Natural killer cell treated with Interleukin-12 subunit alpha and Interleukin-12 subunit beta and Interleukin-15 and Interleukin-18, amount 100 ng/mL, for 72 hours (primary cell): ENCODE measurements around the gene TMEM89. TPM values are rescaled to one million over a fixed set of nuclear protein-coding genes. Genes with fewer than 3 reads are reported as not detected.

ENCODE experiments used
- ATAC-seq, 2 donors: fragments of 150-1000 bp; cut with Tn5 transposase in 1 of 2; sonication (Bioruptor Pico), chemical (Tn5 transposase) in 1 of 2; 2 replicates each; pipeline ENCODE4 v1.10.0; 2021
- DNase-seq: peaks from one replicate; pipeline ENCODE4 v3.0.0; 2022; ENCODE audit warnings: low spot score
- H3K27ac Mint-ChIP-seq, 2 donors: 1 replicate in 1 of 2; 2 replicates in 1 of 2; pipeline ENCODE4 v1.8.0; 2022; ENCODE audit warnings: mixed read lengths in 2 of 2, mild to moderate bottlenecking in 1 of 2, moderate library complexity in 1 of 2
- H3K27me3 Mint-ChIP-seq, 2 donors: 1 replicate in 1 of 2; 2 replicates in 1 of 2; pipeline ENCODE4 v1.8.0; 2022; ENCODE audit warnings: mixed read lengths in 2 of 2
- H3K36me3 Mint-ChIP-seq: one replicate; pipeline ENCODE4 v1.8.0; 2022; ENCODE audit warnings: mixed read lengths
- H3K4me1 Mint-ChIP-seq, 2 donors: 1 replicate in 1 of 2; 2 replicates in 1 of 2; pipeline ENCODE4 v1.8.0; 2022; ENCODE audit warnings: low read depth in 2 of 2, mixed read lengths in 2 of 2, mild to moderate bottlenecking in 1 of 2
- H3K4me3 Mint-ChIP-seq: one replicate; pipeline ENCODE4 v1.8.0; 2022; ENCODE audit warnings: mixed read lengths
- H3K9me3 Mint-ChIP-seq: 2 replicates; pipeline ENCODE4 v1.8.0; 2022; ENCODE audit warnings: mixed read lengths
- total RNA-seq, 2 donors: library from RNA; stranded (reverse); gene quantifications; one replicate each; pipeline ENCODE4 v1.2.3, GENCODE V29; 2022

Gene TMEM89
- total RNA-seq = not detected

DNA sequence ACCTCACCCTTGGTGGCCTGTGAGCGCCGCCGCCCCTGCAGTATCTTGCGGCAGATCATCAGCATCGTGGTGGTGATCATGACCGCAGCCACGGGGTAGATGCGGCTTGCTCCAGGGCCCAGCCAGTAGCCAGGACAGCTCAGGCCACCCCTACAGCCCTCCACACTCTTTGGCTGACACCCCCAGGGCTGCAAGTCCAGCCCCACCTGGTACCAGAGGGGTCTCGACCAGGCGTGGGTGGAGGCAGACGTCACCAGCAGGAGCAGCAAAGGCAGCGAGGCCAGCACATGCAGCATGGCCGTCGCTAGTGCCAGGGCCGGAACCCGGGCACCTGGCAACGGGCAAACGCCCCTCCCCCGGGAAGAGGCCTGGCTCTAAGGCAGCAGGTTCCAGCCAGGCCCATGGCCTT, at the start of gene TMEM89:
Gene TMEM89 (minus strand): TSS at position 309 of the 409 bp plus-strand sequence. CDS start 13 bp downstream, at position 296.
- peaks cover 5% of the 10 kb centered on the region for H3K36me3 Mint-ChIP-seq
- no peaks in the 10 kb centered on the region for H3K4me1 Mint-ChIP-seq
- DNase-seq = peak; percentile 29
- H3K27ac Mint-ChIP-seq = no peak within 1 kb of the TSS
- H3K4me3 Mint-ChIP-seq = no peak within 1 kb of the TSS
- H3K27me3 Mint-ChIP-seq = no peaks in the 10 kb centered on the region
- H3K9me3 Mint-ChIP-seq = no peaks in the 10 kb centered on the region
- ATAC-seq = peak; percentile 11 to 26

GRCh38 chr3:48664929-48665328, 43.4 kb upstream of the TMEM89 start:
- Mint-ChIP-seq H3K27ac (no peak overlapping the region), H3K4me1 (peaks cover 10 to 16% of the 10 kb centered on the region in 2 donors), H3K36me3 (no peaks in the 10 kb centered on the region), H3K27me3 (peaks cover 0 to 5% of the 10 kb centered on the region in 2 donors), H3K9me3 (no peaks in the 10 kb centered on the region), H3K4me3 (no peak overlapping the region)
- ATAC-seq (no peak), DNase-seq (no peak)

DNA sequence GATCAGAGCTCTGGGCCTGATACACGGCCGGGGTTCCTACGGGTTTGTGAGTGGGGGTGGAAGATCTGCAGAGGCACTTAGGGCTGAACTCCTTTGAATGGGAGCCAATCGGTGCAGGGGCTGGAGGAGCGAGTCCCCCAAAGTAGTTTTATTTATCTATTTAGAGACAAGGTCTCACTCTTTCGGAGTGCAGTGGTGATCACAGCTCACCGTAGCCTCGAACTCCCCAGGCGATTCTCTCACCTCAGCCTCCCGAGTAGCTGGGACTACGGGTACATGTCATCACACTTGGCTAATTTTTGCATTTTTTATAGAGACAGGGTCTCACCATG, 42.7 kb upstream of the TMEM89 start:
- Mint-ChIP-seq H3K4me3 (peak overlapping the region; percentile 92), H3K9me3 (no peaks in the 10 kb centered on the region), H3K27me3 (peaks cover 0 to 5% of the 10 kb centered on the region in 2 donors), H3K4me1 (peaks cover 10 to 16% of the 10 kb centered on the region in 2 donors), H3K27ac (no peak overlapping the region), H3K36me3 (no peaks in the 10 kb centered on the region)
- ATAC-seq = no peak
- no peak for DNase-seq

DNA sequence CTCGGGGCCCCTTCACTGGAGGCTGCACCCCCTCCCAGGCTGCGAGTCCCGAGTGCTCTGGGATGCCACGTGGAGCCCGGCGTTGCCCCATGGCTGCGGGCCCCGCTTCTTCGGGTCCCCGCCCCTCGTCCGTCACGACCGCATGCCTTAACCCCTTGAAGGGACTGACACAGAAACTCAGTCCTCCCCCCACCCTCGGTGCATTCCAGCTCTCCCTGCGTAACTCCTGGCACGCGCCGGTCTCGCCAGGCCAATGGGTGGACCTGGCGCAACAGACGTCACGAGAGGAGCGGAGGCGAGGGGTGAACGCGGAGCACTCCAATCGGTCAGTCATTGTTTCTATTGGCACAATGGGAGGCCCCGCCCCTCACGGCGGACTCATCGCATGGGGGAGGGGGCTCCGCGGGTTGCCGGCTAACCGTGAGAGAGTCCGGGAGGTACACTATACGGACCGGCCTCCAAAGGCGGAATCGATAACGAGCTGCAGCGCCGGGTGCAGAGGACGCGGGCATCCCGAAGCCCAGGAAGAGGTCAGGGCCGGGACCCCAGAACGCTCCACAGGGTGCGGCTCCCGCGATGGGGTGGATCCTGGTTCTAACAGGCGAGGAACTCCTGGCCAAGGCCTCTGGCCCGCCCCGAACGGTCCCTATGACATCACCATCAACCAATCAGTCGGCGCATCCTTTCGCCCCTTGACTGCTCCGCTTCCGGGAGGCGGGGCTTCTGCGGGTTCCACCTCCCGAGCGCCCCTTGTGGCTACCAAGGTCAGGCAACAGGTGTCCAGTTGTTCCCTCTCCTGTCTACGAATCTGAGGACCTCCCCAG, 42.1 kb upstream of the TMEM89 start:
- peak; percentile 93 to 95 for ATAC-seq
- Mint-ChIP-seq H3K27me3 (peaks cover 0 to 7% of the 10 kb centered on the region in 2 donors), H3K36me3 (no peaks in the 10 kb centered on the region), H3K4me1 (peaks cover 10 to 16% of the 10 kb centered on the region in 2 donors), H3K9me3 (no peaks in the 10 kb centered on the region), H3K27ac (peak overlapping the region; percentile 79 to 87), H3K4me3 (peak overlapping the region; percentile 92)
- peak; percentile 93 for DNase-seq

DNA sequence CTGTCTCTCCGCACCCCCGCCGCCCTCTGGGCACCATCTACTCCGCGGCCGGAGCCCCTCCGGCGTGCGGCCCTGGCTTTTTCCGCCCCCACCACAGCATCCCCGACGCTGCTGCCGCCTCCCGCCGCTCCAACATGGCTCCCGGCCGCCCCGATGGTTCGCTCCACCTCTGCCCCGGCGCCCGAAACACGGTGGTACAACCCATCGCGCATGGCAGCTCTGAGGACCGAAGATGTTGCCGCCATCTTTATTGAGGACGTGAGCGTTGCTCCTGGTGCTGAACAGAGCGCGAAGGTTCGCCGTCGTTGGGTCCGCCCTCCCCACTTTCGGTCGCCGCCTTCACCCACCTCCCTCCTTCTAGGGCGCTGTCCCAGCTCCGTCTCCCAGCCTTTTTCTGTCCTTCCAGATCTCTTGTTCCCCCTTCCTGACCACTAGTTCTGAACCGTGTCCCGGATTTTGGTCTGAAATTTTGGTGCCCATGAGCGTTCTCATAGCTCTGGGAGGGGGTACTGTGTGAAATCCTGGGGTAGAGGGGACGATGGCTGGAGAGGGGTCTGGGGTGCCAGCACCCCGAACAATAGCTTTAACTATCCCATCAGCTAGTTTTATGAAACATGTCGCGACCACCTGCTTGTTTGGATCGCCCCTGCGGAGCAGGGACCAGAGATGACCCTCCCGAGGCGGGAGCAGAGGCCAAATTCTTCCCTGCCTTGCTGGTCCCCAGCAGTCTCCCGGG, 41.4 kb upstream of the TMEM89 start, which contains the start of gene CELSR3:
Gene CELSR3 (minus strand): TSS at position 134 of the 736 bp plus-strand sequence. CDS start 252 bp downstream, outside the sequence.
- Mint-ChIP-seq H3K9me3 (no peaks in the 10 kb centered on the region), H3K4me1 (peaks cover 10 to 16% of the 10 kb centered on the region in 2 donors), H3K27ac (peak within 1 kb of the TSS; percentile 79 to 87), H3K36me3 (no peaks in the 10 kb centered on the region), H3K4me3 (peak within 1 kb of the TSS; percentile 92), H3K27me3 (peaks cover 0 to 8% of the 10 kb centered on the region in 2 donors)
- peak; percentile 29 to 35 for ATAC-seq
- DNase-seq = no peak

- Mint-ChIP-seq H3K4me3 (peak overlapping the region; percentile 41), H3K27me3 (peaks cover 0 to 8% of the 10 kb centered on the region in 2 donors), H3K4me1 (peaks cover 16% of the 10 kb centered on the region in 2 donors), H3K27ac (peak overlapping the region in 1 of 2 donors; percentile 44), H3K36me3 (no peaks in the 10 kb centered on the region), H3K9me3 (no peaks in the 10 kb centered on the region)
- DNase-seq (no peak), ATAC-seq (no peak)
These were observed 40.7 kb upstream of the TMEM89 start for GRCh38 chr3:48662145-48662752.

GRCh38 chr3:48661501-48662144, 40.1 kb upstream of the TMEM89 start:
- Mint-ChIP-seq H3K9me3 (no peaks in the 10 kb centered on the region), H3K27ac (peak overlapping the region in 1 of 2 donors; percentile 44), H3K27me3 (peaks cover 0 to 8% of the 10 kb centered on the region in 2 donors), H3K4me3 (peak overlapping the region; percentile 41), H3K4me1 (peaks cover 16 to 21% of the 10 kb centered on the region in 2 donors), H3K36me3 (no peaks in the 10 kb centered on the region)
- ATAC-seq (peak; percentile 26 to 60), DNase-seq (peak; percentile 83)

DNA sequence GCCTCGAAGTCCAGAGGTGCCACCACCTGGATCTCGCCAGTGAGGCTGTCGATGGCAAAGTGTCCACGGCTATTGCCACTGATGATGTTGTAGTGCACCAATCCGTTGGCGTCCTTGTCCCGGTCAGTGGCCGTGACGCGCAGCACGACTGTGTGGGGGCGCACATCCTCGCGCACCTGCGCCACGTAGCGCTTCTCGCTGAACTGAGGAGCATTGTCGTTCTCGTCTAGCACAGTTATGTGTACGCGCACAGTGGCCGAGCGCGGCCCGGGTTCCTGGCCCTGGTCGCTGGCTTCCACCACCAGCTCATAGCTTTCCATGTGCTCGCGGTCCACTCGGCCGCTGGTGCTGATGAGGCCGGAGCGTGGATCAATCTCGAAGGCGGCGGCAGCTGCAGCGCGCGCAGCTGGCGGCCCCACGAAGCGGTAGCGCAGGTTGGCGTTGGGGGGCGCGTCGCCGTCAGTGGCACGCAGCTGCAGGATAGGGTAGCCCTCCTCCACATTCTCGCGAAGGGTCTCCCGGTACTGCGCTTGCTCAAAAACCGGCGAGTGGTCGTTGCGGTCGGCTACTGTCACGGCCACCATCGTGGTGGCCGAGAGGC, 39.3 kb upstream of the TMEM89 start:
- Mint-ChIP-seq H3K27ac (peak overlapping the region in 1 of 2 donors; percentile 44), H3K4me1 (peaks cover 16 to 23% of the 10 kb centered on the region in 2 donors), H3K4me3 (no peak overlapping the region), H3K9me3 (no peaks in the 10 kb centered on the region), H3K36me3 (no peaks in the 10 kb centered on the region), H3K27me3 (peaks cover 0 to 8% of the 10 kb centered on the region in 2 donors)
- ATAC-seq (no peak), DNase-seq (no peak)

GRCh38 chr3:48656841-48657281, 35.3 kb upstream of the TMEM89 start:
- peak overlapping the region; percentile 71 for H3K4me3 Mint-ChIP-seq
- ATAC-seq (peak in 1 of 2 donors; percentile 10), DNase-seq (no peak)
- H3K27me3 Mint-ChIP-seq = peaks cover 0 to 3% of the 10 kb centered on the region in 2 donors
- H3K9me3 Mint-ChIP-seq = no peaks in the 10 kb centered on the region
- no peaks in the 10 kb centered on the region for H3K36me3 Mint-ChIP-seq
- peaks cover 10 to 21% of the 10 kb centered on the region in 2 donors for H3K4me1 Mint-ChIP-seq
- peak overlapping the region in 1 of 2 donors; percentile 47 for H3K27ac Mint-ChIP-seq

- Mint-ChIP-seq H3K27me3 (peaks cover 0 to 3% of the 10 kb centered on the region in 2 donors), H3K9me3 (no peaks in the 10 kb centered on the region), H3K27ac (peak overlapping the region in 1 of 2 donors; percentile 47), H3K4me3 (peak overlapping the region; percentile 71), H3K36me3 (no peaks in the 10 kb centered on the region), H3K4me1 (peaks cover 6 to 21% of the 10 kb centered on the region in 2 donors)
- ATAC-seq (peak; percentile 85 to 91), DNase-seq (peak; percentile 89)
These were observed 34.7 kb upstream of the TMEM89 start for GRCh38 chr3:48656061-48656840.

GRCh38 chr3:48655606-48656005, 34.0 kb upstream of the TMEM89 start:
- no peaks in the 10 kb centered on the region for H3K9me3 Mint-ChIP-seq
- ATAC-seq = peak in 1 of 2 donors; percentile 43
- H3K27me3 Mint-ChIP-seq = peaks cover 0 to 3% of the 10 kb centered on the region in 2 donors
- H3K27ac Mint-ChIP-seq = peak overlapping the region in 1 of 2 donors; percentile 39
- no peak for DNase-seq
- H3K4me3 Mint-ChIP-seq = peak overlapping the region; percentile 71
- no peaks in the 10 kb centered on the region for H3K36me3 Mint-ChIP-seq
- peaks cover 6 to 21% of the 10 kb centered on the region in 2 donors for H3K4me1 Mint-ChIP-seq

- DNase-seq (no peak), ATAC-seq (no peak)
- Mint-ChIP-seq H3K4me1 (peaks cover 6 to 21% of the 10 kb centered on the region in 2 donors), H3K27me3 (peaks cover 0 to 3% of the 10 kb centered on the region in 2 donors), H3K27ac (peak overlapping the region in 1 of 2 donors; percentile 39), H3K4me3 (peak overlapping the region; percentile 71), H3K9me3 (no peaks in the 10 kb centered on the region), H3K36me3 (no peaks in the 10 kb centered on the region)
These were observed 33.5 kb upstream of the TMEM89 start for GRCh38 chr3:48655063-48655462.
